ENCODE measurements around the gene IPO9.

GRCh38 chr1:201820413-201820812 lies 8.5 kb upstream of the IPO9 start:
- TF ChIP-seq POLR2A (IDR thresholded peaks at IDR 0.05) = no peak
- TF ChIP-seq, protein P1, sequence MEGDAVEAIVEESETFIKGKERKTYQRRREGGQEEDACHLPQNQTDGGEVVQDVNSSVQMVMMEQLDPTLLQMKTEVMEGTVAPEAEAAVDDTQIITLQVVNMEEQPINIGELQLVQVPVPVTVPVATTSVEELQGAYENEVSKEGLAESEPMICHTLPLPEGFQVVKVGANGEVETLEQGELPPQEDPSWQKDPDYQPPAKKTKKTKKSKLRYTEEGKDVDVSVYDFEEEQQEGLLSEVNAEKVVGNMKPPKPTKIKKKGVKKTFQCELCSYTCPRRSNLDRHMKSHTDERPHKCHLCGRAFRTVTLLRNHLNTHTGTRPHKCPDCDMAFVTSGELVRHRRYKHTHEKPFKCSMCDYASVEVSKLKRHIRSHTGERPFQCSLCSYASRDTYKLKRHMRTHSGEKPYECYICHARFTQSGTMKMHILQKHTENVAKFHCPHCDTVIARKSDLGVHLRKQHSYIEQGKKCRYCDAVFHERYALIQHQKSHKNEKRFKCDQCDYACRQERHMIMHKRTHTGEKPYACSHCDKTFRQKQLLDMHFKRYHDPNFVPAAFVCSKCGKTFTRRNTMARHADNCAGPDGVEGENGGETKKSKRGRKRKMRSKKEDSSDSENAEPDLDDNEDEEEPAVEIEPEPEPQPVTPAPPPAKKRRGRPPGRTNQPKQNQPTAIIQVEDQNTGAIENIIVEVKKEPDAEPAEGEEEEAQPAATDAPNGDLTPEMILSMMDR (IDR thresholded peaks at IDR 0.05) = no peak

Data from uterus (tissue), 2 donors.